Panc1 (cell line): Measurements from ENCODE around the gene NDUFB3. TPM values are rescaled to one million over a fixed set of nuclear protein-coding genes. Genes with fewer than 3 reads are reported as not detected.

Experiments used
- ATAC-seq: fragments of 200-7000 bp; cut with Tn5 transposase; 2 replicates; pipeline ENCODE4 v1.9.1; 2020; ENCODE audit warnings: mild to moderate bottlenecking, moderate library complexity
- BruUV-seq: library from RNA; stranded (reverse); fragments of 400-500 nt; replicated peaks from 2 replicates; lab custom pipeline; 2021; lab: Mats Ljungman, UMichigan
- CTCF ChIA-PET: fragments of 300-600 bp; sonication (Branson Sonifier 250); formaldehyde crosslinking; loops from one replicate; lab custom pipeline; 2022; ENCODE audit warnings: antibody characterized with exemption; lab: Charles Lee
- POLR2A ChIA-PET: fragments of 300-600 bp; sonication (Branson Sonifier 250); formaldehyde crosslinking; loops from one replicate; lab custom pipeline; 2022; ENCODE audit warnings: antibody characterized with exemption; lab: Charles Lee
- DNase-seq: peaks from one replicate; pipeline ENCODE4 v3.0.0-alpha.2; 2010; ENCODE audit warnings: low read depth, low spot score
- H3K27ac ChIP-seq: 2 replicates; pipeline ENCODE4 v1.5.1; 2011; ENCODE audit warnings: mild to moderate bottlenecking, low read length, inconsistent platforms
- H3K27me3 ChIP-seq: fragments of 200-500 bp; sonication (Bioruptor generic); 2 replicates; pipeline ENCODE4 v1.6.0; 2014; ENCODE audit warnings: low read length, inconsistent platforms; ENCODE audit not compliant: control insufficient read depth, insufficient read depth
- H3K36me3 ChIP-seq: fragments of 200-500 bp; sonication (Bioruptor generic); 2 replicates; pipeline ENCODE4 v1.5.1; 2014; ENCODE audit warnings: inconsistent platforms, mild to moderate bottlenecking, low read length, moderate library complexity; ENCODE audit not compliant: control insufficient read depth, insufficient read depth
- H3K4me1 ChIP-seq: 2 replicates; pipeline ENCODE4 v1.5.1; 2011; ENCODE audit warnings: inconsistent platforms, mild to moderate bottlenecking, low read length, moderate library complexity; ENCODE audit not compliant: control insufficient read depth, insufficient read depth
- H3K4me3 ChIP-seq, 2 experiments: 2 replicates each; pipeline ENCODE4 v1.5.1; 2011 to 2012; ENCODE audit warnings: low read depth in 2 of 2, low read length in 2 of 2, mild to moderate bottlenecking in 2 of 2, inconsistent platforms in 1 of 2, moderate library complexity in 1 of 2
- H3K9me3 ChIP-seq: fragments of 200-500 bp; sonication (Bioruptor generic); 2 replicates; pipeline ENCODE4 v1.5.1; 2014; ENCODE audit warnings: low read depth, mild to moderate bottlenecking, inconsistent platforms, low read length, moderate library complexity; ENCODE audit not compliant: control insufficient read depth, insufficient read depth
- CTCF ChIP-seq: fragments of 450-650 bp; IDR thresholded peaks from 2 replicates; pipeline ENCODE4 v1.5.1; 2017; ENCODE audit warnings: mild to moderate bottlenecking
- POLR2AphosphoS5 ChIP-seq: IDR thresholded peaks from 2 replicates; pipeline ENCODE4 v1.6.1; 2012; ENCODE audit warnings: mild to moderate bottlenecking, low read depth, low read length, moderate library complexity
- REST ChIP-seq, 2 experiments: IDR thresholded peaks; 2 replicates each; pipeline ENCODE4 v1.6.1; 2011 to 2012; ENCODE audit warnings: low read depth in 2 of 2, control low read depth in 1 of 2, low read length in 1 of 2, mild to moderate bottlenecking in 1 of 2, moderate library complexity in 1 of 2; ENCODE audit not compliant: insufficient read depth in 1 of 2
- SIN3A ChIP-seq: IDR thresholded peaks from 2 replicates; pipeline ENCODE4 v1.6.1; 2012; ENCODE audit warnings: low read depth, mild to moderate bottlenecking, low read length, moderate library complexity, borderline replicate concordance; ENCODE audit not compliant: insufficient read depth
- TCF7L2 ChIP-seq: IDR thresholded peaks from 2 replicates; pipeline ENCODE4 v1.6.1; 2011; ENCODE audit warnings: mild to moderate bottlenecking, low read depth, low read length, inconsistent platforms
- in situ Hi-C: cut with HindIII; loops from 2 replicates; pipeline ENCODE4 v1.10.0; 2016; ENCODE audit warnings: low sequenced_read_pairs, low pct_unique_long_range_greater_than_20kb
- intact Hi-C: fragments of 100-400 bp; cut with micrococcal nuclease; formaldehyde crosslinking; loops from one replicate; pipeline ENCODE4 v1.10.0; 2022; ENCODE audit not compliant: unreplicated experiment
- total RNA-seq: library from RNA; stranded (reverse); gene quantifications from one replicate; pipeline ENCODE4 v1.2.1, GENCODE V29; 2021; ENCODE audit not compliant: unreplicated experiment

NDUFB3 gene
- total RNA-seq, 1 experiment from 2014 or later = 88.6 TPM

GRCh38 chr2:201057715-201058248 lies 14.0 kb upstream of the NDUFB3 start:
- no peaks in the 10 kb centered on the region for H3K27me3 ChIP-seq
- no TSS peak for BruUV-seq
- no peak overlapping the region for H3K27ac ChIP-seq
- ChIA-PET POLR2A (interaction anchor here (0.7 kb wide), 1 partner anchor 86 kb away, joined by 3 read pairs; no protein-coding TSS in a partner anchor), CTCF (no interaction called here)
- intact Hi-C loops (no loop called here), in situ Hi-C loops (no loop called here)
- no peak overlapping the region for H3K4me3 ChIP-seq
- H3K4me1 ChIP-seq = no peaks in the 10 kb centered on the region
- ATAC-seq = no peak
- H3K9me3 ChIP-seq = no peaks in the 10 kb centered on the region
- H3K36me3 ChIP-seq = no peaks in the 10 kb centered on the region
- no peak for TF ChIP-seq CTCF
- no peak for TF ChIP-seq POLR2AphosphoS5
- TF ChIP-seq SIN3A = no peak
- TF ChIP-seq TCF7L2 = no peak
- TF ChIP-seq REST (IDR thresholded peaks at IDR 0.05; ENCODE audit: insufficient read depth in 1 of 2, low read depth in 2 of 2, low read length in 1 of 2) = no peak
- DNase-seq = no peak

DNA sequence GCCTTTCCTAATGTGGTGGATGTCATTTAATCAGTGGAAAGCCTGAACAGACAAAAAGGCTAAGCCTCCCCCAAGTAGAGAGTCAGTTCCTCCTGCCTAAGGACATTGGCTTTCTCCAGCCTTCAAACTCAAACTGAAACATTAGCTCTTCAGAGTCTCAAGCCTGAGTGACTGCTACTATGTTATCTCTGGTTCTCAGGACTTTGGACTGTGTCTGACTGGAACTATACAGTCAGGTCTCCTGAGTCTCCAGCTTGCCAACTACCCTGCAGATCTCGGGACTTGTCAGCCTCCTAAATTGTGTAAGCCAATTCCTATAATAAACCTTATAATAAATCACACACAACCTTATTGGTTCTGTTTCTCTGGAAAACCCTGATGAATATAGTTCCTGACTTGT lies 12.9 kb upstream of the NDUFB3 start:
- intact Hi-C loops (no loop called here), in situ Hi-C loops (no loop called here)
- no peaks in the 10 kb centered on the region for H3K27me3 ChIP-seq
- no peaks in the 10 kb centered on the region for H3K36me3 ChIP-seq
- no TSS peak for BruUV-seq
- no peak overlapping the region for H3K27ac ChIP-seq
- ChIA-PET CTCF (no interaction called here), POLR2A (interaction anchor here (0.5 kb wide), 1 partner anchor 48 kb away, joined by 3 read pairs; no protein-coding TSS in a partner anchor)
- no peak overlapping the region for H3K4me3 ChIP-seq
- ATAC-seq (no peak), DNase-seq (no peak)
- TF ChIP-seq SIN3A = no peak
- no peak for TF ChIP-seq POLR2AphosphoS5
- TF ChIP-seq CTCF = no peak
- TF ChIP-seq TCF7L2 = no peak
- TF ChIP-seq REST (IDR thresholded peaks at IDR 0.05; ENCODE audit: insufficient read depth in 1 of 2, low read depth in 2 of 2, low read length in 1 of 2) = no peak
- H3K9me3 ChIP-seq = no peaks in the 10 kb centered on the region
- H3K4me1 ChIP-seq = no peaks in the 10 kb centered on the region
